H9 (cell line): ENCODE results near the gene MAPK11. TPM values are rescaled to one million over a fixed set of nuclear protein-coding genes. Genes with fewer than 3 reads are reported as not detected.

Source experiments
- DNase-seq: peaks from one replicate; pipeline ENCODE4 v3.0.0-alpha.2; 2017
- H2AFZ ChIP-seq: one replicate; pipeline ENCODE4 v1.6.1; 2013; ENCODE audit warnings: mild to moderate bottlenecking, low read length, control low read depth, moderate library complexity
- H2AK5ac ChIP-seq: 2 replicates; pipeline ENCODE4 v1.6.1; 2013; ENCODE audit warnings: low read length, control low read depth, mixed read lengths; ENCODE audit not compliant: insufficient read length
- H2BK120ac ChIP-seq: one replicate; pipeline ENCODE4 v1.6.1; 2013; ENCODE audit warnings: low read depth, mild to moderate bottlenecking, low read length, control low read depth, inconsistent platforms; ENCODE audit not compliant: poor library complexity, severe bottlenecking
- H2BK12ac ChIP-seq: 2 replicates; pipeline ENCODE4 v1.6.1; 2013; ENCODE audit warnings: low read length, control low read depth, mixed read lengths, low read depth; ENCODE audit not compliant: insufficient read length
- H2BK15ac ChIP-seq: 2 replicates; pipeline ENCODE4 v1.6.1; 2013; ENCODE audit warnings: low read depth, low read length, control low read depth
- H2BK20ac ChIP-seq: one replicate; pipeline ENCODE4 v1.6.1; 2013; ENCODE audit warnings: low read depth, mild to moderate bottlenecking, low read length, control low read depth, inconsistent platforms; ENCODE audit not compliant: poor library complexity, severe bottlenecking
- H2BK5ac ChIP-seq: 2 replicates; pipeline ENCODE4 v1.6.1; 2013; ENCODE audit warnings: low read length, control low read depth, mixed read lengths; ENCODE audit not compliant: insufficient read length
- H3K14ac ChIP-seq: 2 replicates; pipeline ENCODE4 v1.6.1; 2013; ENCODE audit warnings: low read length, control low read depth; ENCODE audit not compliant: insufficient read depth
- H3K18ac ChIP-seq: 2 replicates; pipeline ENCODE4 v1.6.1; 2013; ENCODE audit warnings: low read depth, mild to moderate bottlenecking, mixed read lengths, low read length, control low read depth; ENCODE audit not compliant: insufficient read length
- H3K23ac ChIP-seq: 2 replicates; pipeline ENCODE4 v1.6.1; 2013; ENCODE audit warnings: low read length, control low read depth, mixed read lengths, low read depth; ENCODE audit not compliant: insufficient read length
- H3K23me2 ChIP-seq: 2 replicates; pipeline ENCODE4 v1.6.1; 2013; ENCODE audit warnings: low read depth, mild to moderate bottlenecking, mixed read lengths, low read length, control low read depth; ENCODE audit not compliant: insufficient read length, poor library complexity, severe bottlenecking
- H3K27ac ChIP-seq: 2 replicates; pipeline ENCODE4 v1.5.1; 2013; ENCODE audit warnings: low read length, control low read depth, mixed read lengths, low read depth; ENCODE audit not compliant: insufficient read length
- H3K27me3 ChIP-seq: 2 replicates; pipeline ENCODE4 v1.6.1; 2013; ENCODE audit warnings: low read length, control low read depth, inconsistent platforms; ENCODE audit not compliant: insufficient read depth
- H3K4ac ChIP-seq: 2 replicates; pipeline ENCODE4 v1.6.1; 2013; ENCODE audit warnings: low read depth, mild to moderate bottlenecking, control low read depth, inconsistent platforms, low read length, moderate library complexity
- H3K4me1 ChIP-seq: 2 replicates; pipeline ENCODE4 v1.6.1; 2013; ENCODE audit warnings: low read length, control low read depth, inconsistent platforms; ENCODE audit not compliant: insufficient read depth
- H3K4me2 ChIP-seq: 2 replicates; pipeline ENCODE4 v1.6.1; 2013; ENCODE audit warnings: low read length, control low read depth, mixed read lengths; ENCODE audit not compliant: insufficient read length, insufficient read depth
- H3K56ac ChIP-seq: 2 replicates; pipeline ENCODE4 v1.6.1; 2013; ENCODE audit warnings: low read depth, mild to moderate bottlenecking, mixed read lengths, low read length, control low read depth; ENCODE audit not compliant: insufficient read length
- H3K79me1 ChIP-seq: 2 replicates; pipeline ENCODE4 v1.6.1; 2013; ENCODE audit warnings: low read depth, mild to moderate bottlenecking, moderate library complexity, low read length, control low read depth, inconsistent platforms; ENCODE audit not compliant: insufficient read depth, poor library complexity, severe bottlenecking
- H3K79me2 ChIP-seq: 2 replicates; pipeline ENCODE4 v1.6.1; 2013; ENCODE audit warnings: low read length, control low read depth, inconsistent platforms; ENCODE audit not compliant: insufficient read depth
- H3K9ac ChIP-seq: 2 replicates; pipeline ENCODE4 v1.6.1; 2013; ENCODE audit warnings: low read length, control low read depth, mixed read lengths; ENCODE audit not compliant: insufficient read length; ENCODE audit errors: extremely low read depth
- H3K9me3 ChIP-seq: one replicate; pipeline ENCODE4 v1.6.1; 2013; ENCODE audit warnings: low read depth, low read length, inconsistent platforms; ENCODE audit not compliant: control insufficient read depth
- H3T11ph ChIP-seq: one replicate; pipeline ENCODE4 v1.6.1; 2013; ENCODE audit warnings: mild to moderate bottlenecking, low read length, control low read depth, inconsistent platforms
- H4K20me1 ChIP-seq: one replicate; pipeline ENCODE4 v1.6.1; 2013; ENCODE audit not compliant: control insufficient read depth, insufficient read length, insufficient read depth
- H4K5ac ChIP-seq: 2 replicates; pipeline ENCODE4 v1.6.1; 2013; ENCODE audit warnings: low read depth, mild to moderate bottlenecking, mixed read lengths, low read length, control low read depth; ENCODE audit not compliant: insufficient read length
- H4K8ac ChIP-seq: replicated peaks from 2 replicates; pipeline ENCODE4 v1.6.1; 2013; ENCODE audit warnings: low read length, control low read depth, mixed read lengths, low read depth; ENCODE audit not compliant: insufficient read length
- H4K91ac ChIP-seq: 2 replicates; pipeline ENCODE4 v1.6.1; 2013; ENCODE audit warnings: low read depth, mild to moderate bottlenecking, moderate library complexity, mixed read lengths, low read length, control low read depth; ENCODE audit not compliant: insufficient read length
- H3K27ac Mint-ChIP-seq, 3 experiments: 2 replicates in 2 of 3; 3 replicates in 1 of 3; pipeline ENCODE4 v1.8.0; 2020 to 2021; ENCODE audit warnings: mixed read lengths in 3 of 3, mild to moderate bottlenecking in 1 of 3, moderate library complexity in 1 of 3
- H3K27me3 Mint-ChIP-seq: 2 replicates; pipeline ENCODE4 v1.8.0; 2021; ENCODE audit warnings: low read depth, mild to moderate bottlenecking, moderate library complexity, mixed read lengths
- H3K36me3 Mint-ChIP-seq, 3 experiments: 2 replicates in 2 of 3; 3 replicates in 1 of 3; pipeline ENCODE4 v1.8.0; 2020 to 2021; ENCODE audit warnings: low read depth in 3 of 3, mixed read lengths in 3 of 3; ENCODE audit not compliant: insufficient read depth in 1 of 3
- H3K4me1 Mint-ChIP-seq, 2 experiments: 2 replicates each; pipeline ENCODE4 v1.8.0; 2020; ENCODE audit warnings: mixed read lengths in 2 of 2
- H3K4me3 Mint-ChIP-seq, 2 experiments: 2 replicates in 1 of 2; 3 replicates in 1 of 2; pipeline ENCODE4 v1.8.0; 2020 to 2021; ENCODE audit warnings: mild to moderate bottlenecking in 2 of 2, mixed read lengths in 2 of 2, moderate library complexity in 1 of 2
- H3K9me3 Mint-ChIP-seq, 2 experiments: 2 replicates in 1 of 2; 3 replicates in 1 of 2; pipeline ENCODE4 v1.8.0; 2020; ENCODE audit warnings: mild to moderate bottlenecking in 2 of 2, mixed read lengths in 2 of 2, moderate library complexity in 1 of 2
- WGBS: extraction: QIAGEN DNeasy Blood & Tissue Kit; methylation state at CpG from one replicate; pipeline ENCODE4 v1.1.7; 2013; ENCODE audit warnings: missing lambda C conversion rate, low lambda C conversion rate, mixed read lengths; ENCODE audit not compliant: insufficient read length; ENCODE audit errors: extremely low coverage; 5-methylcytosine and 5-hydroxymethylcytosine counted together
- total RNA-seq: library from RNA; stranded (reverse); gene quantifications from 2 replicates; pipeline ENCODE4 v1.2.1, GENCODE V29; 2021
- TF ChIP-seq, protein P1 (sequence below): fragments of 200-600 bp; sonication (generic); conservative IDR thresholded peaks from 3 replicates; pipeline ENCODE4 v1.8.0; 2021; ENCODE audit warnings: antibody characterized with exemption, mild to moderate bottlenecking

Gene MAPK11
- total RNA-seq, 1 experiment from 2014 or later, result 1.5 TPM

DNA sequence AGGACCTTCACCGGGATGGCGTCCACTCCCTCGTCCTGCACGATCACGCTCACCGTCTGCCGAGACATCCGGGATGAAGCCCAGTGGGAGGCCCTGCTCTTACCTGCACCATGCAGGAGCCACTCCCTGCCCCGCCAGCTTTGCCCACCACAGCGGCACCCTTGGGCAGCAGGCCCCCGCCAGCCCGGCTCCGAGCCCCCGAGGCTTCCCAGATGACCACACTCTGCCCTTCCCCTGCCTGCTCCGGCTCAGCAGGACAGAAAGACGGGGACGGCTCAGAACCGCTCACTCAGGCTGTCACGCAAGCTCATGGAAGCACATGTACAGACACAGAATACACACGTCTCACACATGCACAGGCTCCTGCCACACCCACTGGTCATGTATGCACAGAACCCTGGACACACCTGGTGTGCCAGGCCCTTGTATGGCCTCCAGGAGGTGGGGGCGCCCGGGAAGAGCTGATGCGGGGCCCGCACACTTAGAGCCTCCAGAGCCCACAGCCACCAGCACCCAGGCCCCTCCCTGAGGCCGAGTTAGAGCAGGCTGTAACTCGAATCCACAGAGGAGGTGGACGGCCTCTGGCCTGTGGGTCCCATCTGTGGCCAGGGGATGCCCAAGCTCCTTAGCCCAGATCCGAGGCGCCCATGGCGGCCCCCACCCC is 8.9 kb upstream of the MAPK11 start:
- no peak overlapping the region for H3T11ph ChIP-seq
- H4K20me1 ChIP-seq, result no peaks in the 10 kb centered on the region
- no peak overlapping the region for H3K9ac ChIP-seq
- H2AFZ ChIP-seq, result no peak overlapping the region
- no peak overlapping the region for H3K4ac ChIP-seq
- H3K18ac ChIP-seq, result no peak overlapping the region
- H2BK15ac ChIP-seq, result no peak overlapping the region
- no peak overlapping the region for H3K14ac ChIP-seq
- no peak overlapping the region for H4K8ac ChIP-seq
- H2BK120ac ChIP-seq, result no peak overlapping the region
- no peak overlapping the region for H3K23ac ChIP-seq
- DNase-seq, result no peak
- H2BK20ac ChIP-seq, result no peak overlapping the region
- no peak overlapping the region for H4K5ac ChIP-seq
- H3K27ac ChIP-seq, result no peak overlapping the region
- H3K9me3 ChIP-seq, result no peaks in the 10 kb centered on the region
- H4K91ac ChIP-seq, result no peak overlapping the region
- H3K79me2 ChIP-seq, result no peaks in the 10 kb centered on the region
- no peaks in the 10 kb centered on the region for H3K4me1 ChIP-seq
- no peak overlapping the region for H3K56ac ChIP-seq
- no peak overlapping the region for H2BK5ac ChIP-seq
- H3K4me2 ChIP-seq, result no peak overlapping the region
- peaks cover 8 to 13% of the 10 kb centered on the region in 2 experiments for H3K9me3 Mint-ChIP-seq
- H3K4me3 Mint-ChIP-seq, result no peak overlapping the region
- no CpG with 5 or more reads among the region's 30 CpGs for WGBS
- peaks cover under 1% of the 10 kb centered on the region; the same call in 1 of the 2 replicates for H3K27me3 Mint-ChIP-seq
- H3K27me3 ChIP-seq, result no peaks in the 10 kb centered on the region
- no peaks in the 10 kb centered on the region for H3K79me1 ChIP-seq
- H3K36me3 Mint-ChIP-seq, result peaks cover 41 to 69% (median 66%) of the 10 kb centered on the region in 3 experiments
- H3K27ac Mint-ChIP-seq, result no peak overlapping the region
- H2AK5ac ChIP-seq, result no peak overlapping the region
- H3K23me2 ChIP-seq, result peaks cover 3% of the 10 kb centered on the region
- TF ChIP-seq, protein P1, sequence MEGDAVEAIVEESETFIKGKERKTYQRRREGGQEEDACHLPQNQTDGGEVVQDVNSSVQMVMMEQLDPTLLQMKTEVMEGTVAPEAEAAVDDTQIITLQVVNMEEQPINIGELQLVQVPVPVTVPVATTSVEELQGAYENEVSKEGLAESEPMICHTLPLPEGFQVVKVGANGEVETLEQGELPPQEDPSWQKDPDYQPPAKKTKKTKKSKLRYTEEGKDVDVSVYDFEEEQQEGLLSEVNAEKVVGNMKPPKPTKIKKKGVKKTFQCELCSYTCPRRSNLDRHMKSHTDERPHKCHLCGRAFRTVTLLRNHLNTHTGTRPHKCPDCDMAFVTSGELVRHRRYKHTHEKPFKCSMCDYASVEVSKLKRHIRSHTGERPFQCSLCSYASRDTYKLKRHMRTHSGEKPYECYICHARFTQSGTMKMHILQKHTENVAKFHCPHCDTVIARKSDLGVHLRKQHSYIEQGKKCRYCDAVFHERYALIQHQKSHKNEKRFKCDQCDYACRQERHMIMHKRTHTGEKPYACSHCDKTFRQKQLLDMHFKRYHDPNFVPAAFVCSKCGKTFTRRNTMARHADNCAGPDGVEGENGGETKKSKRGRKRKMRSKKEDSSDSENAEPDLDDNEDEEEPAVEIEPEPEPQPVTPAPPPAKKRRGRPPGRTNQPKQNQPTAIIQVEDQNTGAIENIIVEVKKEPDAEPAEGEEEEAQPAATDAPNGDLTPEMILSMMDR, result no peak
- H3K4me1 Mint-ChIP-seq, result peaks cover 0 to 3% of the 10 kb centered on the region in 2 experiments; a peak in 1 of 4 replicates
- H2BK12ac ChIP-seq, result no peak overlapping the region
